Karpas-422 (cell line): Measurements from ENCODE around the gene METTL8. TPM values are rescaled to one million over a fixed set of nuclear protein-coding genes. Genes with fewer than 3 reads are reported as not detected.

Experiments
- DNase-seq: peaks from one replicate; pipeline ENCODE4 v3.0.0-alpha.2; 2015
- H2AFZ ChIP-seq: fragments of 200-600 bp; sonication (generic); 2 replicates; pipeline ENCODE4 v1.6.1; 2014; ENCODE audit warnings: antibody characterized with exemption, low read length, mixed read lengths
- H3K27ac ChIP-seq: fragments of 200-600 bp; sonication (generic); 2 replicates; pipeline ENCODE4 v1.5.1; 2014; ENCODE audit warnings: mild to moderate bottlenecking, low read length, moderate library complexity
- H3K27me3 ChIP-seq: fragments of 200-600 bp; sonication (generic); 2 replicates; pipeline ENCODE4 v1.6.1; 2014; ENCODE audit warnings: low read length, mixed read lengths
- H3K36me3 ChIP-seq: fragments of 200-600 bp; sonication (generic); 2 replicates; pipeline ENCODE4 v1.6.1; 2014; ENCODE audit warnings: low read length, mixed read lengths; ENCODE audit not compliant: insufficient read depth
- H3K4me1 ChIP-seq: fragments of 200-600 bp; sonication (generic); 2 replicates; pipeline ENCODE4 v1.6.1; 2014; ENCODE audit warnings: mild to moderate bottlenecking, low read length, mixed read lengths
- H3K4me2 ChIP-seq: fragments of 200-600 bp; sonication (generic); 2 replicates; pipeline ENCODE4 v1.6.1; 2014; ENCODE audit warnings: low read length, low read depth, mild to moderate bottlenecking; ENCODE audit not compliant: poor library complexity, severe bottlenecking
- H3K4me3 ChIP-seq: fragments of 200-600 bp; sonication (generic); 2 replicates; pipeline ENCODE4 v1.5.1; 2014; ENCODE audit warnings: mild to moderate bottlenecking, antibody characterized with exemption, low read length, mixed read lengths
- H3K79me2 ChIP-seq: fragments of 200-600 bp; sonication (generic); 2 replicates; pipeline ENCODE4 v1.6.1; 2014; ENCODE audit warnings: mild to moderate bottlenecking, low read length, mixed read lengths
- H3K9ac ChIP-seq: fragments of 200-600 bp; sonication (generic); 2 replicates; pipeline ENCODE4 v1.6.0; 2014; ENCODE audit warnings: low read length
- H3K9me2 ChIP-seq: fragments of 200-600 bp; sonication (generic), shearing (Covaris generic); replicated peaks from 2 replicates; pipeline ENCODE4 v1.6.0; 2014; ENCODE audit warnings: mild to moderate bottlenecking, low read length, moderate library complexity; ENCODE audit not compliant: insufficient read depth
- H3K9me3 ChIP-seq: fragments of 300-700, 200-600 bp; sonication (generic); 2 replicates; pipeline ENCODE4 v1.6.1; 2014; ENCODE audit warnings: low read length, mixed read lengths
- H4K20me1 ChIP-seq: fragments of 200-600 bp; sonication (generic); 2 replicates; pipeline ENCODE4 v1.6.1; 2014; ENCODE audit warnings: mild to moderate bottlenecking, antibody characterized with exemption, low read length, low read depth; ENCODE audit not compliant: insufficient read depth
- total RNA-seq: library from RNA; depleted of rRNA; stranded (reverse); fragments of >200 nt; shearing (Covaris generic); gene quantifications from 2 replicates; pipeline ENCODE4 v1.2.3, GENCODE V29; 2014; ENCODE audit warnings: low replicate concordance

Gene METTL8
- total RNA-seq, 1 experiment from 2014 or later: 16.5 TPM

- Histone ChIP-seq H3K27me3 (no peaks in the 10 kb centered on the region), H3K4me3 (no peak overlapping the region), H4K20me1 (no peaks in the 10 kb centered on the region), H3K4me1 (peaks cover 5% of the 10 kb centered on the region; the same call in 1 of the 2 replicates), H3K9ac (no peak overlapping the region), H3K27ac (no peak overlapping the region), H3K9me3 (no peaks in the 10 kb centered on the region), H2AFZ (no peak overlapping the region), H3K79me2 (no peaks in the 10 kb centered on the region), H3K36me3 (no peaks in the 10 kb centered on the region), H3K9me2 (no peaks in the 10 kb centered on the region), H3K4me2 (no peak overlapping the region)
- DNase-seq: no peak
These were observed 146.7 kb downstream of the METTL8 start for GRCh38 chr2:171287036-171287571.

GRCh38 chr2:171281110-171281509, 152.7 kb downstream of the METTL8 start:
- Histone ChIP-seq H3K36me3 (no peaks in the 10 kb centered on the region), H3K79me2 (no peaks in the 10 kb centered on the region), H2AFZ (no peak overlapping the region), H4K20me1 (no peaks in the 10 kb centered on the region), H3K9me2 (no peaks in the 10 kb centered on the region), H3K9me3 (no peaks in the 10 kb centered on the region), H3K9ac (no peak overlapping the region), H3K4me1 (no peaks in the 10 kb centered on the region), H3K4me3 (no peak overlapping the region), H3K27ac (no peak overlapping the region), H3K4me2 (no peak overlapping the region), H3K27me3 (no peaks in the 10 kb centered on the region)
- no peak for DNase-seq

- Histone ChIP-seq H3K79me2 (no peaks in the 10 kb centered on the region), H3K9me2 (no peaks in the 10 kb centered on the region), H3K9me3 (no peaks in the 10 kb centered on the region), H3K27me3 (no peaks in the 10 kb centered on the region), H3K36me3 (no peaks in the 10 kb centered on the region), H4K20me1 (no peaks in the 10 kb centered on the region), H3K4me3 (no peak overlapping the region), H3K27ac (no peak overlapping the region), H3K4me1 (no peaks in the 10 kb centered on the region), H2AFZ (no peak overlapping the region), H3K9ac (no peak overlapping the region), H3K4me2 (no peak overlapping the region)
- DNase-seq: no peak
These were observed 153.6 kb downstream of the METTL8 start for GRCh38 chr2:171279983-171280790.

- Histone ChIP-seq H3K4me3 (no peak overlapping the region), H3K4me2 (no peak overlapping the region), H3K79me2 (no peaks in the 10 kb centered on the region), H3K9me2 (no peaks in the 10 kb centered on the region), H3K27ac (no peak overlapping the region), H3K9me3 (no peaks in the 10 kb centered on the region), H2AFZ (no peak overlapping the region), H3K27me3 (no peaks in the 10 kb centered on the region), H3K9ac (no peak overlapping the region), H4K20me1 (no peaks in the 10 kb centered on the region), H3K36me3 (no peaks in the 10 kb centered on the region), H3K4me1 (no peaks in the 10 kb centered on the region)
- DNase-seq: no peak
These were observed 159.0 kb downstream of the METTL8 start for GRCh38 chr2:171274757-171275156.

- Histone ChIP-seq H3K27ac (no peak overlapping the region), H3K4me3 (no peak overlapping the region), H2AFZ (no peak overlapping the region), H3K4me1 (no peaks in the 10 kb centered on the region; the same call in 1 of the 2 replicates), H4K20me1 (no peaks in the 10 kb centered on the region), H3K79me2 (no peaks in the 10 kb centered on the region), H3K4me2 (no peak overlapping the region), H3K9ac (no peak overlapping the region), H3K36me3 (no peaks in the 10 kb centered on the region), H3K27me3 (no peaks in the 10 kb centered on the region), H3K9me2 (no peaks in the 10 kb centered on the region), H3K9me3 (no peaks in the 10 kb centered on the region)
- DNase-seq: no peak
These were observed 161.8 kb downstream of the METTL8 start for GRCh38 chr2:171271971-171272436.

GRCh38 chr2:171271386-171271785, 162.4 kb downstream of the METTL8 start:
- no peak for DNase-seq
- Histone ChIP-seq H3K27ac (no peak overlapping the region), H3K9ac (no peak overlapping the region), H3K36me3 (no peaks in the 10 kb centered on the region), H3K9me3 (no peaks in the 10 kb centered on the region), H2AFZ (no peak overlapping the region), H4K20me1 (no peaks in the 10 kb centered on the region), H3K9me2 (no peaks in the 10 kb centered on the region), H3K4me1 (peaks cover 6% of the 10 kb centered on the region), H3K4me2 (no peak overlapping the region), H3K27me3 (no peaks in the 10 kb centered on the region), H3K4me3 (no peak overlapping the region), H3K79me2 (no peaks in the 10 kb centered on the region)

GRCh38 chr2:171267855-171268629, 165.7 kb downstream of the METTL8 start:
- Histone ChIP-seq H3K4me2 (no peak overlapping the region), H3K4me1 (peaks cover 12% of the 10 kb centered on the region), H3K79me2 (no peaks in the 10 kb centered on the region), H3K36me3 (no peaks in the 10 kb centered on the region), H3K9me3 (no peaks in the 10 kb centered on the region), H3K9ac (no peak overlapping the region), H3K9me2 (no peaks in the 10 kb centered on the region), H3K27me3 (no peaks in the 10 kb centered on the region), H3K4me3 (no peak overlapping the region), H2AFZ (no peak overlapping the region), H4K20me1 (no peaks in the 10 kb centered on the region), H3K27ac (no peak overlapping the region)
- DNase-seq: no peak
